ENCODE results near the gene RXFP1.

- TF ChIP-seq CTCF (IDR thresholded peaks at IDR 0.05; ENCODE audit: insufficient read depth, low read length) (no peak), POLR2AphosphoS5 (IDR thresholded peaks at IDR 0.05; ENCODE audit: low read depth) (no peak), REST (IDR thresholded peaks at IDR 0.05; ENCODE audit: insufficient replicate concordance, low read depth) (no peak), GABPA (IDR thresholded peaks at IDR 0.05; ENCODE audit: low read depth) (no peak), SPI1 (IDR thresholded peaks at IDR 0.05; ENCODE audit: borderline replicate concordance, low read depth) (no peak)
Measured at GRCh38 chr4:158588777-158589176, 67.1 kb downstream of the RXFP1 start.

Measured in HL-60 (cell line).